ES-I3 (cell line): ENCODE measurements around the gene ALKBH2.

Experiments used
- H3K36me3 ChIP-seq: 2 replicates; pipeline ENCODE4 v1.6.1; 2013; ENCODE audit warnings: mild to moderate bottlenecking, low read length, control low read depth, moderate library complexity; ENCODE audit not compliant: insufficient read depth
- H3K4me1 ChIP-seq: 2 replicates; pipeline ENCODE4 v1.6.1; 2013; ENCODE audit warnings: mild to moderate bottlenecking, control low read depth, low read length; ENCODE audit not compliant: insufficient read depth
- H3K9ac ChIP-seq: 2 replicates; pipeline ENCODE4 v1.6.1; 2013; ENCODE audit warnings: low read depth, mild to moderate bottlenecking, low read length, moderate library complexity
- H3K9me3 ChIP-seq: 2 replicates; pipeline ENCODE4 v1.6.1; 2013; ENCODE audit warnings: mild to moderate bottlenecking, low read length, moderate library complexity; ENCODE audit not compliant: control insufficient read depth, insufficient read depth

ALKBH2 gene

GRCh38 chr12:109093022-109093918, at the start of gene ALKBH2:
Gene ALKBH2 (minus strand): TSS chr12:109093472. CDS start chr12:109092786, 686 bp downstream.
- peak within 1 kb of the TSS; percentile 56; the same call in 1 of the 2 replicates for H3K9ac ChIP-seq
- no peaks in the 10 kb centered on the region; the same call in 1 of the 2 replicates for H3K4me1 ChIP-seq
- H3K36me3 ChIP-seq, result no peaks in the 10 kb centered on the region; the same call in none of the 2 replicates
- no peaks in the 10 kb centered on the region for H3K9me3 ChIP-seq

- H3K9ac ChIP-seq, result no peak overlapping the region
- no peaks in the 10 kb centered on the region for H3K4me1 ChIP-seq
- H3K36me3 ChIP-seq, result no peaks in the 10 kb centered on the region
- no peaks in the 10 kb centered on the region for H3K9me3 ChIP-seq
These were observed 47.3 kb upstream of the ALKBH2 start for GRCh38 chr12:109140560-109140959.

- Histone ChIP-seq H3K36me3 (no peaks in the 10 kb centered on the region), H3K4me1 (no peaks in the 10 kb centered on the region)
These were observed 46.5 kb upstream of the ALKBH2 start for GRCh38 chr12:109139791-109140190.

GRCh38 chr12:109139360-109139759, 46.1 kb upstream of the ALKBH2 start:
- Histone ChIP-seq H3K36me3 (no peaks in the 10 kb centered on the region), H3K9me3 (no peaks in the 10 kb centered on the region), H3K4me1 (no peaks in the 10 kb centered on the region), H3K9ac (no peak overlapping the region)

More at GRCh38 chr12:109139791-109140190, 46.5 kb upstream of the ALKBH2 start:
- H3K9ac ChIP-seq, result no peak overlapping the region
- H3K9me3 ChIP-seq, result no peaks in the 10 kb centered on the region

GRCh38 chr12:109137055-109137454, 43.8 kb upstream of the ALKBH2 start:
- Histone ChIP-seq H3K9me3 (no peaks in the 10 kb centered on the region), H3K36me3 (no peaks in the 10 kb centered on the region), H3K4me1 (no peaks in the 10 kb centered on the region), H3K9ac (no peak overlapping the region)

GRCh38 chr12:109134186-109134917, 41.1 kb upstream of the ALKBH2 start:
- no peak overlapping the region for H3K9ac ChIP-seq

GRCh38 chr12:109131154-109132050, 38.1 kb upstream of the ALKBH2 start:
- no peaks in the 10 kb centered on the region; the same call in 1 of the 2 replicates for H3K4me1 ChIP-seq
- H3K36me3 ChIP-seq, result no peaks in the 10 kb centered on the region
- no peaks in the 10 kb centered on the region for H3K9me3 ChIP-seq
- no peak overlapping the region for H3K9ac ChIP-seq

More at GRCh38 chr12:109134186-109134917, 41.1 kb upstream of the ALKBH2 start:
- H3K4me1 ChIP-seq, result no peaks in the 10 kb centered on the region; the same call in 1 of the 2 replicates
- no peaks in the 10 kb centered on the region for H3K36me3 ChIP-seq
- no peaks in the 10 kb centered on the region for H3K9me3 ChIP-seq

GRCh38 chr12:109130297-109131153, 37.3 kb upstream of the ALKBH2 start:
- Histone ChIP-seq H3K4me1 (no peaks in the 10 kb centered on the region; the same call in 1 of the 2 replicates), H3K9ac (no peak overlapping the region), H3K36me3 (no peaks in the 10 kb centered on the region), H3K9me3 (no peaks in the 10 kb centered on the region)

GRCh38 chr12:109127533-109128242, 34.4 kb upstream of the ALKBH2 start:
- H3K4me1 ChIP-seq, result no peaks in the 10 kb centered on the region; the same call in 1 of the 2 replicates
- no peak overlapping the region for H3K9ac ChIP-seq
- no peaks in the 10 kb centered on the region for H3K9me3 ChIP-seq
- H3K36me3 ChIP-seq, result no peaks in the 10 kb centered on the region

- H3K9ac ChIP-seq, result no peak overlapping the region
- H3K4me1 ChIP-seq, result no peaks in the 10 kb centered on the region; the same call in 1 of the 2 replicates
- no peaks in the 10 kb centered on the region for H3K36me3 ChIP-seq
- H3K9me3 ChIP-seq, result no peaks in the 10 kb centered on the region
These were observed 33.5 kb upstream of the ALKBH2 start for GRCh38 chr12:109126784-109127183.

GRCh38 chr12:109125791-109126190, 32.5 kb upstream of the ALKBH2 start:
- Histone ChIP-seq H3K9me3 (no peaks in the 10 kb centered on the region), H3K9ac (no peak overlapping the region), H3K36me3 (no peaks in the 10 kb centered on the region), H3K4me1 (no peaks in the 10 kb centered on the region)

- no peaks in the 10 kb centered on the region for H3K9me3 ChIP-seq
- no peak overlapping the region for H3K9ac ChIP-seq
- no peaks in the 10 kb centered on the region for H3K4me1 ChIP-seq
- H3K36me3 ChIP-seq, result no peaks in the 10 kb centered on the region
These were observed 31.8 kb upstream of the ALKBH2 start for GRCh38 chr12:109124878-109125648.
